ENCODE results near the gene RFX2. TPM values are rescaled to one million over a fixed set of nuclear protein-coding genes. Genes with fewer than 3 reads are reported as not detected.
"Not testable (repeated sequence)": the region's sequence is repeated elsewhere in the genome, so short reads cannot be mapped to it uniquely, and the experiment has no call there.

Gene RFX2
- total RNA-seq, 2 donors from 2014 or later, result 14.0 to 14.8 TPM

GRCh38 chr19:6006896-6007295 is 103.4 kb downstream of the RFX2 start:
- Histone ChIP-seq H3K36me3 (replicated peaks in 1 of 2; ENCODE audit: insufficient read depth in 1 of 2, low read depth in 2 of 2) (no peaks in the 10 kb centered on the region), H3K27ac (no peak overlapping the region), H3K27me3 (no peaks in the 10 kb centered on the region), H3K4me3 (no peak overlapping the region), H3K9me3 (no peaks in the 10 kb centered on the region), H3K4me1 (no peaks in the 10 kb centered on the region)
- intact Hi-C loops (cut with DNase I), result no loop called here
- no peak for DNase-seq
- 88 to 92% methylated on average over 11 to 20 of the region's 20 CpGs for whole genome bisulfite sequencing, 2 donors
- TF ChIP-seq CTCF (IDR thresholded peaks at IDR 0.05), result no peak
- TF ChIP-seq POLR2A (IDR thresholded peaks at IDR 0.05), result no peak
- ATAC-seq, result no peak

GRCh38 chr19:6006070-6006446 is 104.2 kb downstream of the RFX2 start:
- H3K9me3 ChIP-seq; DNase-seq; intact Hi-C loops (cut with DNase I); H3K4me3 ChIP-seq; H3K27ac ChIP-seq; ATAC-seq; H3K36me3 ChIP-seq (replicated peaks in 1 of 2; ENCODE audit: insufficient read depth in 1 of 2, low read depth in 2 of 2); H3K27me3 ChIP-seq; H3K4me1 ChIP-seq: not testable (repeated sequence)
- WGBS, 2 donors, result 80 to 82% methylated on average over 5 to 7 of the region's 7 CpGs

- Histone ChIP-seq H3K27me3 (no peaks in the 10 kb centered on the region), H3K4me1 (no peaks in the 10 kb centered on the region), H3K36me3 (replicated peaks in 1 of 2; ENCODE audit: insufficient read depth in 1 of 2, low read depth in 2 of 2) (no peaks in the 10 kb centered on the region), H3K9me3 (no peaks in the 10 kb centered on the region), H3K4me3 (no peak overlapping the region), H3K27ac (no peak overlapping the region)
- ATAC-seq (no peak), DNase-seq (no peak)
- 80 to 83% methylated on average over 5 to 18 of the region's 18 CpGs for WGBS, 2 donors
- intact Hi-C loops (cut with DNase I), result no loop called here
- TF ChIP-seq CTCF (IDR thresholded peaks at IDR 0.05) (no peak), POLR2A (IDR thresholded peaks at IDR 0.05) (no peak)
These were observed 104.8 kb downstream of the RFX2 start for GRCh38 chr19:6005321-6006069.

- no peak overlapping the region for H3K27ac ChIP-seq
- H3K4me1 ChIP-seq, result no peaks in the 10 kb centered on the region
- no peaks in the 10 kb centered on the region for H3K9me3 ChIP-seq
- 81 to 85% methylated on average over 7 to 10 of the region's 10 CpGs for WGBS, 2 donors
- H3K36me3 ChIP-seq (replicated peaks in 1 of 2; ENCODE audit: insufficient read depth in 1 of 2, low read depth in 2 of 2), result no peaks in the 10 kb centered on the region
- H3K4me3 ChIP-seq, result no peak overlapping the region
- no peaks in the 10 kb centered on the region for H3K27me3 ChIP-seq
- ATAC-seq (no peak), DNase-seq (no peak)
- TF ChIP-seq POLR2A (IDR thresholded peaks at IDR 0.05) (no peak), CTCF (IDR thresholded peaks at IDR 0.05) (no peak)
- intact Hi-C loops (cut with DNase I), result no loop called here
These were observed 106.3 kb downstream of the RFX2 start for GRCh38 chr19:6003976-6004375.

GRCh38 chr19:6002591-6002990 is 107.7 kb downstream of the RFX2 start:
- Histone ChIP-seq H3K4me3 (no peak overlapping the region), H3K4me1 (no peaks in the 10 kb centered on the region), H3K9me3 (no peaks in the 10 kb centered on the region), H3K27ac (no peak overlapping the region), H3K36me3 (replicated peaks in 1 of 2; ENCODE audit: insufficient read depth in 1 of 2, low read depth in 2 of 2) (no peaks in the 10 kb centered on the region), H3K27me3 (no peaks in the 10 kb centered on the region)
- TF ChIP-seq POLR2A (IDR thresholded peaks at IDR 0.05) (no peak), CTCF (IDR thresholded peaks at IDR 0.05) (no peak)
- intact Hi-C loops (cut with DNase I), result no loop called here
- WGBS, 2 donors, result 77 to 90% methylated on average over 4 to 26 of the region's 26 CpGs
- no peak for DNase-seq
- ATAC-seq, result no peak

Data from body of pancreas (tissue), 4 donors.